Measurements from ENCODE around the gene ARHGAP8. TPM values are rescaled to one million over a fixed set of nuclear protein-coding genes. Genes with fewer than 3 reads are reported as not detected.

The ARHGAP8 gene
- total and polyA plus RNA-seq, 2 experiments from 2014 or later = 62.8 to 64.9 TPM

- Histone ChIP-seq H3K9me2 (ENCODE audit: insufficient read depth) (no peaks in the 10 kb centered on the region), H3K27me3 (ENCODE audit: insufficient read depth) (no peaks in the 10 kb centered on the region), H4K20me1 (replicated peaks; ENCODE audit: insufficient read depth) (no peaks in the 10 kb centered on the region), H3K4me2 (no peak overlapping the region), H3K36me3 (ENCODE audit: insufficient read depth) (no peaks in the 10 kb centered on the region), H3K27ac (ENCODE audit: low read depth) (no peak overlapping the region), H3K4me1 (ENCODE audit: insufficient read depth) (no peaks in the 10 kb centered on the region), H3K79me2 (replicated peaks; ENCODE audit: insufficient read depth) (peaks cover 4% of the 10 kb centered on the region; the same call in 1 of the 2 replicates), H3K4me3 (no peak overlapping the region), H2AFZ (no peak overlapping the region), H3F3A (replicated peaks; ENCODE audit: low read depth) (no peaks in the 10 kb centered on the region)
- TF ChIP-seq CTCF (conservative IDR thresholded peaks at IDR 0.05; ENCODE audit: low read depth in 2 of 2) (peak in 1 of 2 experiments; percentile 34; a peak in 2 of 4 replicates), REST (IDR thresholded peaks at IDR 0.05; ENCODE audit: unreplicated experiment) (no peak)
- no peak; the same call in 2 of the 3 replicates for ATAC-seq
- Mint-ChIP-seq H3K27ac (no peak overlapping the region), H3K4me3 (no peak overlapping the region), H3K4me1 (peaks cover 6% of the 10 kb centered on the region; the same call in 1 of the 3 replicates), H3K36me3 (ENCODE audit: low read depth) (no peaks in the 10 kb centered on the region), H3K27me3 (ENCODE audit: insufficient read depth, low read depth, poor library complexity) (peaks cover 5% of the 10 kb centered on the region), H3K9me3 (no peaks in the 10 kb centered on the region)
- DNase-seq (ENCODE audit: low spot score) = no peak
Measured at GRCh38 chr22:44711690-44712555, 40.5 kb upstream of the ARHGAP8 start.

- Histone ChIP-seq H3F3A (replicated peaks; ENCODE audit: low read depth) (no peaks in the 10 kb centered on the region), H3K4me3 (no peak overlapping the region), H3K36me3 (ENCODE audit: insufficient read depth) (no peaks in the 10 kb centered on the region), H3K27ac (ENCODE audit: low read depth) (no peak overlapping the region), H2AFZ (no peak overlapping the region), H3K27me3 (ENCODE audit: insufficient read depth) (no peaks in the 10 kb centered on the region), H3K9me2 (ENCODE audit: insufficient read depth) (no peaks in the 10 kb centered on the region), H3K4me1 (ENCODE audit: insufficient read depth) (no peaks in the 10 kb centered on the region), H3K79me2 (replicated peaks; ENCODE audit: insufficient read depth) (peaks cover 4% of the 10 kb centered on the region; the same call in 1 of the 2 replicates), H3K4me2 (no peak overlapping the region), H4K20me1 (replicated peaks; ENCODE audit: insufficient read depth) (no peaks in the 10 kb centered on the region)
- peaks cover 6% of the 10 kb centered on the region; the same call in 1 of the 3 replicates for H3K4me1 Mint-ChIP-seq
- no peaks in the 10 kb centered on the region for H3K9me3 Mint-ChIP-seq
- H3K36me3 Mint-ChIP-seq (ENCODE audit: low read depth) = no peaks in the 10 kb centered on the region
- no peak overlapping the region for H3K4me3 Mint-ChIP-seq
- ATAC-seq (no peak), DNase-seq (ENCODE audit: low spot score) (no peak)
- peaks cover 6% of the 10 kb centered on the region for H3K27me3 Mint-ChIP-seq (ENCODE audit: insufficient read depth, low read depth, poor library complexity)
- H3K27ac Mint-ChIP-seq = no peak overlapping the region
- TF ChIP-seq POLR2AphosphoS5 (IDR thresholded peaks at IDR 0.05; ENCODE audit: low read depth) = no peak
- TF ChIP-seq REST (IDR thresholded peaks at IDR 0.05; ENCODE audit: unreplicated experiment) = no peak
- TF ChIP-seq ZNF114 (CRISPR knock-in tag; IDR thresholded peaks at IDR 0.05) = no peak
- no peak for TF ChIP-seq ETS1 (IDR thresholded peaks at IDR 0.05)
- no peak for TF ChIP-seq ZNF331 (CRISPR knock-in tag; IDR thresholded peaks at IDR 0.05; ENCODE audit: low read depth)
- TF ChIP-seq NANOG (IDR thresholded peaks at IDR 0.05; ENCODE audit: borderline replicate concordance) = no peak
- no peak for TF ChIP-seq EZH2 (IDR thresholded peaks at IDR 0.05; ENCODE audit: low read depth, unreplicated experiment)
- no peak for TF ChIP-seq STAT1 (IDR thresholded peaks at IDR 0.05; ENCODE audit: unreplicated experiment)
- TF ChIP-seq JUNB (IDR thresholded peaks at IDR 0.05; ENCODE audit: unreplicated experiment) = no peak
- no peak for TF ChIP-seq CTCF (conservative IDR thresholded peaks at IDR 0.05; ENCODE audit: low read depth in 2 of 2)
Measured at GRCh38 chr22:44712962-44713361, 39.4 kb upstream of the ARHGAP8 start.
